SK-N-SH (cell line): ENCODE results near the gene ISM1. TPM values are rescaled to one million over a fixed set of nuclear protein-coding genes. Genes with fewer than 3 reads are reported as not detected.

Experiments used
- CTCF ChIA-PET: fragments of 300-600, 350-600 bp; formaldehyde crosslinking; extraction: SDS; loops from one replicate; lab custom pipeline; 2021; lab: Yijun Ruan, JAX
- POLR2A ChIA-PET: fragments of 350-600 bp; sonication (Branson Sonifier 250); formaldehyde crosslinking; extraction: SDS; loops from one replicate; lab custom pipeline; 2020; ENCODE audit warnings: antibody characterized with exemption, inconsistent platforms; lab: Yijun Ruan, JAX
- DNase-seq: peaks from one replicate; pipeline ENCODE4 v3.0.0; 2012
- H2AFZ ChIP-seq: fragments of 200-600 bp; sonication (generic); 2 replicates; pipeline ENCODE4 v1.8.1; 2016; ENCODE audit warnings: antibody characterized with exemption, mild to moderate bottlenecking, low read depth
- H3F3A ChIP-seq: fragments of 200-600 bp; sonication (generic); replicated peaks from 2 replicates; pipeline ENCODE3; 2016; ENCODE audit warnings: antibody characterized with exemption, mild to moderate bottlenecking; ENCODE audit not compliant: insufficient read depth
- H3K27ac ChIP-seq, 2 experiments: fragments of 200-500 bp in 1 of 2; fragments of 200-600 bp in 1 of 2; sonication (Bioruptor generic) in 1 of 2; sonication (generic), shearing (Covaris generic) in 1 of 2; 2 replicates each; pipeline versions ENCODE4 v1.5.1 to v1.6.1; 2014 to 2016; ENCODE audit warnings: low read depth in 2 of 2, inconsistent platforms in 1 of 2, low read length in 1 of 2, mild to moderate bottlenecking in 1 of 2, mixed read lengths in 1 of 2
- H3K27me3 ChIP-seq: fragments of 200-600 bp; sonication (generic), shearing (Covaris generic); 2 replicates; pipeline ENCODE4 v1.6.1; 2016; ENCODE audit warnings: mixed run types; ENCODE audit not compliant: insufficient read depth
- H3K36me3 ChIP-seq, 2 experiments: fragments of 200-500 bp in 1 of 2; fragments of 200-600 bp in 1 of 2; sonication (Bioruptor generic) in 1 of 2; sonication (generic) in 1 of 2; replicated peaks in 1 of 2; 2 replicates each; pipeline versions ENCODE3 to v1.5.1; 2014 to 2016; ENCODE audit warnings: low read length in 1 of 2, mild to moderate bottlenecking in 1 of 2; ENCODE audit not compliant: insufficient read depth in 2 of 2, control insufficient read depth in 1 of 2
- H3K4me1 ChIP-seq, 2 experiments: fragments of 200-500 bp in 1 of 2; fragments of 200-600 bp in 1 of 2; sonication (Bioruptor generic) in 1 of 2; sonication (generic), shearing (Covaris generic) in 1 of 2; 2 replicates each; pipeline versions ENCODE4 v1.5.1 to v1.6.1; 2014 to 2016; ENCODE audit warnings: low read depth in 1 of 2, low read length in 1 of 2, mixed run types in 1 of 2; ENCODE audit not compliant: insufficient read depth in 2 of 2, control insufficient read depth in 1 of 2
- H3K4me2 ChIP-seq: fragments of 200-600 bp; sonication (generic), shearing (Covaris generic); 2 replicates; pipeline ENCODE4 v1.6.1; 2017; ENCODE audit warnings: mixed run types
- H3K4me3 ChIP-seq, 2 experiments: fragments of 200-500 bp in 1 of 2; fragments of 200-600 bp in 1 of 2; sonication (Bioruptor generic) in 1 of 2; sonication (generic), shearing (Covaris generic) in 1 of 2; 2 replicates each; pipeline versions ENCODE4 v1.5.1 to v1.8.1; 2014 to 2016; ENCODE audit warnings: low read depth in 2 of 2, inconsistent platforms in 1 of 2, low read length in 1 of 2, mild to moderate bottlenecking in 1 of 2, mixed read lengths in 1 of 2, moderate library complexity in 1 of 2
- H3K79me2 ChIP-seq: fragments of 200-600 bp; sonication (generic); 2 replicates; pipeline ENCODE4 v1.8.1; 2017; ENCODE audit warnings: mild to moderate bottlenecking; ENCODE audit not compliant: insufficient read depth
- H3K9ac ChIP-seq: fragments of 200-600 bp; sonication (generic); 2 replicates; pipeline ENCODE4 v1.6.1; 2017; ENCODE audit warnings: mixed run types
- H3K9me2 ChIP-seq: fragments of 200-600 bp; sonication (generic); 2 replicates; pipeline ENCODE4 v1.6.1; 2017; ENCODE audit warnings: mixed run types
- H3K9me3 ChIP-seq: fragments of 200-600 bp; sonication (generic); 2 replicates; pipeline ENCODE4 v1.6.1; 2017; ENCODE audit warnings: mixed run types, mild to moderate bottlenecking, moderate library complexity
- H4K20me1 ChIP-seq: fragments of 200-600 bp; sonication (generic); 2 replicates; pipeline ENCODE4 v1.6.1; 2017; ENCODE audit warnings: mild to moderate bottlenecking, mixed run types; ENCODE audit not compliant: insufficient read depth
- CHD2 ChIP-seq: fragments of 150-350 bp; IDR thresholded peaks from 2 replicates; pipeline ENCODE4 v1.6.1; 2018; ENCODE audit warnings: low read length; ENCODE audit not compliant: partially characterized antibody
- CTCF ChIP-seq: fragments of 200-600 bp; sonication (generic); IDR thresholded peaks from 2 replicates; pipeline ENCODE4 v1.6.1; 2017; ENCODE audit warnings: antibody characterized with exemption, mild to moderate bottlenecking, moderate library complexity
- ELF1 ChIP-seq: IDR thresholded peaks from 2 replicates; pipeline ENCODE4 v1.4.0; 2012
- EZH2phosphoT487 ChIP-seq: fragments of 200-600 bp; sonication (generic); IDR thresholded peaks from 2 replicates; pipeline ENCODE4 v1.6.1; 2017; ENCODE audit warnings: low read depth, mixed run types, mild to moderate bottlenecking, antibody characterized with exemption, moderate library complexity, borderline replicate concordance
- FOXJ3 ChIP-seq: sonication (generic); formaldehyde crosslinking; IDR thresholded peaks from 2 replicates; pipeline ENCODE4 v1.5.1; 2020; ENCODE audit warnings: mild to moderate bottlenecking, missing genetic modification reagents
- GABPA ChIP-seq: IDR thresholded peaks from 2 replicates; pipeline ENCODE4 v1.4.0; 2012; ENCODE audit warnings: low read depth, mild to moderate bottlenecking
- GATA2 ChIP-seq: sonication (generic); formaldehyde crosslinking; IDR thresholded peaks from 2 replicates; pipeline ENCODE4 v1.5.0; 2020; ENCODE audit warnings: mild to moderate bottlenecking, missing genetic modification reagents
- IRF3 ChIP-seq: fragments of 150-350 bp; IDR thresholded peaks from 2 replicates; pipeline ENCODE4 v1.6.1; 2016; ENCODE audit warnings: mild to moderate bottlenecking, low read depth, low read length
- JUND ChIP-seq: IDR thresholded peaks from 2 replicates; pipeline ENCODE4 v1.4.0; 2012
- MEF2A ChIP-seq: IDR thresholded peaks from 2 replicates; pipeline ENCODE4 v1.4.0; 2012; ENCODE audit warnings: low read depth, borderline replicate concordance
- NFIC ChIP-seq: IDR thresholded peaks from 2 replicates; pipeline ENCODE4 v1.4.0; 2012; ENCODE audit warnings: borderline replicate concordance
- POLR2AphosphoS5 ChIP-seq: IDR thresholded peaks from 2 replicates; pipeline ENCODE4 v1.6.1; 2012; ENCODE audit warnings: low read depth, low read length
- RAD21 ChIP-seq: IDR thresholded peaks from 2 replicates; pipeline ENCODE4 v1.6.1; 2012; ENCODE audit warnings: mild to moderate bottlenecking, low read length
- REST ChIP-seq: IDR thresholded peaks from 2 replicates; pipeline ENCODE4 v1.6.1; 2012; ENCODE audit warnings: mild to moderate bottlenecking, low read depth, low read length, moderate library complexity
- SIN3A ChIP-seq: IDR thresholded peaks from 2 replicates; pipeline ENCODE4 v1.6.1; 2012; ENCODE audit warnings: low read depth, mild to moderate bottlenecking, low read length, moderate library complexity, borderline replicate concordance
- SMC3 ChIP-seq: IDR thresholded peaks from 2 replicates; pipeline ENCODE4 v1.6.1; 2012; ENCODE audit warnings: low read depth, low read length, improper control_type of control experiment
- TCF12 ChIP-seq: IDR thresholded peaks from 2 replicates; pipeline ENCODE4 v1.4.0; 2012
- YY1 ChIP-seq: IDR thresholded peaks from 2 replicates; pipeline ENCODE4 v1.4.0; 2012; ENCODE audit warnings: low read depth, mild to moderate bottlenecking
- ZBTB33 ChIP-seq: IDR thresholded peaks from 2 replicates; pipeline ENCODE4 v1.4.0; 2012; ENCODE audit warnings: low read depth, borderline replicate concordance
- WGBS: methylation state at CpG from one replicate; pipeline ENCODE4 v1.1.6; 2017; ENCODE audit warnings: low lambda C conversion rate; 5-methylcytosine and 5-hydroxymethylcytosine counted together
- polyA plus RNA-seq, 3 experiments: library from polyadenylated mRNA; depleted of rRNA; stranded (reverse); fragments of >200 nt; gene quantifications; 2 replicates each; pipeline ENCODE4 v1.2.3, GENCODE V29; 2012

The ISM1 gene
- polyA plus RNA-seq, 1 of the 3 experiments (the other 2 are of a cell fraction) = not detected

- TF ChIP-seq REST (no peak), SMC3 (no peak), EZH2phosphoT487 (no peak), FOXJ3 (no peak), IRF3 (no peak), TCF12 (no peak), POLR2AphosphoS5 (no peak), JUND (no peak), YY1 (no peak), CHD2 (no peak)
- TF ChIP-seq, all 33 proteins: peak for 0
Measured at GRCh38 chr20:13333793-13334192, 112.7 kb downstream of the ISM1 start (continued).

- no peaks in the 10 kb centered on the region for H3K27me3 ChIP-seq
- no peaks in the 10 kb centered on the region for H4K20me1 ChIP-seq
- no peaks in the 10 kb centered on the region for H3K9me3 ChIP-seq
- 38% methylated on average over 4 of the region's 4 CpGs for WGBS
- no peaks in the 10 kb centered on the region for H3K79me2 ChIP-seq
- no peak overlapping the region for H3K4me2 ChIP-seq
- no peak overlapping the region for H3K9ac ChIP-seq
- DNase-seq = no peak
- H3K4me1 ChIP-seq = peaks cover 0 to 5% of the 10 kb centered on the region in 2 experiments; a peak in 1 of 4 replicates
- no peaks in the 10 kb centered on the region for H3K9me2 ChIP-seq
- H3K4me3 ChIP-seq = no peak overlapping the region
- H2AFZ ChIP-seq = no peak overlapping the region
- ChIA-PET CTCF (interaction anchor here (0.9 kb wide), 1 partner anchor 34 kb away, joined by 3 read pairs; no protein-coding TSS in a partner anchor), POLR2A (no interaction called here)
- no peak overlapping the region for H3K27ac ChIP-seq
- no peaks in the 10 kb centered on the region for H3K36me3 ChIP-seq
- TF ChIP-seq EZH2phosphoT487 (no peak), CTCF (no peak), SIN3A (no peak), POLR2AphosphoS5 (no peak), RAD21 (no peak), ELF1 (no peak), GATA2 (no peak), ZBTB33 (no peak), MEF2A (no peak), GABPA (no peak), NFIC (no peak), CHD2 (no peak)
- no peaks in the 10 kb centered on the region for H3F3A ChIP-seq
Measured at GRCh38 chr20:13336308-13337089, 115.4 kb downstream of the ISM1 start.
